ENCODE data around the gene CCNG2. TPM values are rescaled to one million over a fixed set of nuclear protein-coding genes. Genes with fewer than 3 reads are reported as not detected.
A peak's percentile ranks its signal among the peaks of the same experiment; 100 is the strongest.

The CCNG2 gene
- total and polyA plus RNA-seq, 10 of the 15 experiments (the other 5 are each of a cell fraction or from before 2014, with no cell fraction given): 1.9 to 70.6 (median 5.9) TPM

GRCh38 chr4:77145842-77146185 is 11.2 kb upstream of the CCNG2 start:
- DNase-seq (ENCODE audit: low read depth, low spot score) (no peak), FAIRE-seq (no peak), ATAC-seq (no peak; the same call in 2 of the 3 replicates)
- BruUV-seq (replicated peaks): no TSS peak
- Histone ChIP-seq H3K9ac (ENCODE audit: control insufficient read depth, insufficient read depth, low read length) (no peak overlapping the region), H3K4me1 (ENCODE audit: control insufficient read depth, insufficient read depth, low read length) (no peaks in the 10 kb centered on the region), H3K4me2 (ENCODE audit: control insufficient read depth, insufficient read depth) (no peak overlapping the region; the same call in 1 of the 2 replicates), H3K4me3 (no peak overlapping the region), H2AFZ (ENCODE audit: control insufficient read depth, low read depth, low read length) (peak overlapping the region; percentile 34), H3K36me3 (ENCODE audit: control insufficient read depth in 2 of 2, insufficient read depth in 2 of 2, low read length in 1 of 2) (no peaks in the 10 kb centered on the region), H3K27ac (ENCODE audit: control insufficient read depth, insufficient read depth) (no peak overlapping the region), H3K27me3 (replicated peaks in 1 of 2; ENCODE audit: control insufficient read depth in 2 of 2, insufficient read depth in 2 of 2, low read length in 1 of 2) (no peaks in the 10 kb centered on the region), H3K9me3 (replicated peaks; ENCODE audit: control insufficient read depth, insufficient read depth, low read length) (no peaks in the 10 kb centered on the region), H3K79me2 (ENCODE audit: control insufficient read depth, insufficient read depth, low read length) (no peaks in the 10 kb centered on the region), H4K20me1 (ENCODE audit: control insufficient read depth, insufficient read depth) (no peaks in the 10 kb centered on the region)
- intact Hi-C loops (cut with micrococcal nuclease; ENCODE audit: unreplicated experiment) (no loop called here), in situ Hi-C loops (cut with MboI) (no loop called here)
- POLR2A ChIA-PET: interaction anchor here (1.4 kb wide), 1 partner anchor 11 kb away, joined by 3 read pairs; the partner anchor contains the start of gene CCNG2
- TF ChIP-seq CHD2 (IDR thresholded peaks at IDR 0.05; ENCODE audit: borderline replicate concordance, low read depth, low read length) (no peak), TCF7 (IDR thresholded peaks at IDR 0.05; ENCODE audit: borderline replicate concordance) (no peak), CEBPB (IDR thresholded peaks at IDR 0.05; ENCODE audit: borderline replicate concordance in 1 of 2, low read depth in 2 of 2, low read length in 2 of 2) (no peak), ETV6 (conservative IDR thresholded peaks at IDR 0.05 in 1 of 2, IDR thresholded peaks at IDR 0.05 in 1 of 2; ENCODE audit: borderline replicate concordance in 1 of 2, low read depth in 1 of 2) (no peak), ZNF384 (IDR thresholded peaks at IDR 0.05; ENCODE audit: borderline replicate concordance, low read depth, low read length) (no peak), BRCA1 (IDR thresholded peaks at IDR 0.05; ENCODE audit: low read depth, low read length) (no peak), SMAD5 (IDR thresholded peaks at IDR 0.05; ENCODE audit: low read depth) (no peak), ZNF207 (IDR thresholded peaks at IDR 0.05; ENCODE audit: borderline replicate concordance) (no peak), EZH2 (IDR thresholded peaks at IDR 0.05; ENCODE audit: borderline replicate concordance, control insufficient read depth, low read depth, low read length) (no peak), RUNX3 (IDR thresholded peaks at IDR 0.05; ENCODE audit: low read length) (no peak), NFYB (IDR thresholded peaks at IDR 0.05; ENCODE audit: insufficient read depth, low read depth, low read length) (no peak), YBX1 (IDR thresholded peaks at IDR 0.05) (no peak), NR2C1 (IDR thresholded peaks at IDR 0.05) (no peak), HSF1 (IDR thresholded peaks at IDR 0.05; ENCODE audit: low read depth, low read length) (no peak), RBBP5 (conservative IDR thresholded peaks at IDR 0.05) (no peak)
- TF ChIP-seq, protein P1, sequence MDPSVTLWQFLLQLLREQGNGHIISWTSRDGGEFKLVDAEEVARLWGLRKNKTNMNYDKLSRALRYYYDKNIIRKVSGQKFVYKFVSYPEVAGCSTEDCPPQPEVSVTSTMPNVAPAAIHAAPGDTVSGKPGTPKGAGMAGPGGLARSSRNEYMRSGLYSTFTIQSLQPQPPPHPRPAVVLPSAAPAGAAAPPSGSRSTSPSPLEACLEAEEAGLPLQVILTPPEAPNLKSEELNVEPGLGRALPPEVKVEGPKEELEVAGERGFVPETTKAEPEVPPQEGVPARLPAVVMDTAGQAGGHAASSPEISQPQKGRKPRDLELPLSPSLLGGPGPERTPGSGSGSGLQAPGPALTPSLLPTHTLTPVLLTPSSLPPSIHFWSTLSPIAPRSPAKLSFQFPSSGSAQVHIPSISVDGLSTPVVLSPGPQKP (IDR thresholded peaks at IDR 0.05; ENCODE audit: low read depth, low read length): no peak
- TF ChIP-seq, protein P2, sequence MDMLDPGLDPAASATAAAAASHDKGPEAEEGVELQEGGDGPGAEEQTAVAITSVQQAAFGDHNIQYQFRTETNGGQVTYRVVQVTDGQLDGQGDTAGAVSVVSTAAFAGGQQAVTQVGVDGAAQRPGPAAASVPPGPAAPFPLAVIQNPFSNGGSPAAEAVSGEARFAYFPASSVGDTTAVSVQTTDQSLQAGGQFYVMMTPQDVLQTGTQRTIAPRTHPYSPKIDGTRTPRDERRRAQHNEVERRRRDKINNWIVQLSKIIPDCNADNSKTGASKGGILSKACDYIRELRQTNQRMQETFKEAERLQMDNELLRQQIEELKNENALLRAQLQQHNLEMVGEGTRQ (IDR thresholded peaks at IDR 0.05; ENCODE audit: borderline replicate concordance, low read depth, low read length): no peak
- SMC1A ChIA-PET (ENCODE audit: uncharacterized antibody, unreplicated experiment): interaction anchor here (0.8 kb wide), 1 partner anchor 14 kb away, joined by 3 read pairs; no protein-coding TSS in a partner anchor
- CTCF ChIA-PET: interaction anchor here (1.0 kb wide), 1 partner anchor 10 kb away, joined by 5 read pairs; no protein-coding TSS in a partner anchor
- RAD21 ChIA-PET (ENCODE audit: unreplicated experiment): interaction anchor here (0.9 to 1.7 kb wide), 2 partner anchors 48 to 57 kb away, joined by 4 to 5 read pairs; no protein-coding TSS in a partner anchor
- WGBS (ENCODE audit: insufficient coverage, insufficient replicate concordance, low lambda C conversion rate, missing lambda C conversion rate): 0% methylated on average over 1 of the region's 1 CpG

Data from GM12878 (cell line).